Naive thymus-derived CD4-positive, alpha-beta T cell (primary cell): Measurements from ENCODE around the gene SLC45A3. TPM values are rescaled to one million over a fixed set of nuclear protein-coding genes. Genes with fewer than 3 reads are reported as not detected.
"Not testable (repeated sequence)": the region's sequence is repeated elsewhere in the genome, so short reads cannot be mapped to it uniquely, and the experiment has no call there.

Experiments used
- ATAC-seq: fragments of 150-1000 bp; cut with Tn5 transposase; 2 replicates; pipeline ENCODE4 v1.10.0; 2021; ENCODE audit warnings: mild to moderate bottlenecking, moderate library complexity
- CTCF ChIA-PET: fragments of 350-600 bp; sonication (Branson Sonifier 250); formaldehyde crosslinking; loops from one replicate; lab custom pipeline; 2021; ENCODE audit warnings: antibody characterized with exemption; lab: Charles Lee
- POLR2A ChIA-PET: fragments of 350-600 bp; sonication (Branson Sonifier 250); formaldehyde crosslinking; loops from one replicate; lab custom pipeline; 2021; ENCODE audit warnings: antibody characterized with exemption, inconsistent platforms; lab: Charles Lee
- DNase-seq, 9 donors: peaks; one replicate each; pipeline versions ENCODE4 v3.0.0 to v3.0.0-alpha.2; 2020 to 2022; ENCODE audit warnings: mixed read lengths in 1 of 9
- H3K27ac ChIP-seq: one replicate; pipeline ENCODE4 v1.7.0; 2013; ENCODE audit warnings: mild to moderate bottlenecking, low read depth, low read length, moderate library complexity
- H3K27me3 ChIP-seq, 2 donors: one replicate each; pipeline ENCODE4 v1.7.0; 2013; ENCODE audit warnings: low read length in 2 of 2, mild to moderate bottlenecking in 2 of 2, moderate library complexity in 2 of 2; ENCODE audit not compliant: control insufficient read depth in 2 of 2, insufficient read depth in 2 of 2
- H3K36me3 ChIP-seq, 3 experiments: 1 replicate in 2 of 3; 2 replicates in 1 of 3; pipeline ENCODE4 v1.7.0; 2013; ENCODE audit warnings: low read length in 3 of 3, mild to moderate bottlenecking in 3 of 3, moderate library complexity in 1 of 3; ENCODE audit not compliant: insufficient read depth in 3 of 3, control insufficient read depth in 2 of 3
- H3K4me1 ChIP-seq, 2 donors: one replicate each; pipeline ENCODE4 v1.7.0; 2013; ENCODE audit warnings: low read length in 2 of 2, mild to moderate bottlenecking in 2 of 2, moderate library complexity in 1 of 2; ENCODE audit not compliant: control insufficient read depth in 2 of 2, insufficient read depth in 2 of 2
- H3K4me3 ChIP-seq: 2 replicates; pipeline ENCODE4 v1.7.0; 2013; ENCODE audit warnings: mild to moderate bottlenecking, low read length
- H3K9me3 ChIP-seq, 3 experiments: 1 replicate in 2 of 3; 2 replicates in 1 of 3; pipeline ENCODE4 v1.7.0; 2013; ENCODE audit warnings: low read length in 3 of 3; ENCODE audit not compliant: control insufficient read depth in 2 of 3
- H3K27ac Mint-ChIP-seq, 9 donors: one replicate each; pipeline ENCODE4 v1.8.0; 2020 to 2022; ENCODE audit warnings: mixed read lengths in 9 of 9, mild to moderate bottlenecking in 8 of 9, moderate library complexity in 5 of 9, inconsistent platforms in 2 of 9
- H3K27me3 Mint-ChIP-seq, 5 donors: one replicate each; pipeline ENCODE4 v1.8.0; 2021 to 2022; ENCODE audit warnings: mixed read lengths in 5 of 5, mild to moderate bottlenecking in 1 of 5
- H3K36me3 Mint-ChIP-seq, 5 donors: one replicate each; pipeline ENCODE4 v1.8.0; 2020 to 2022; ENCODE audit warnings: mixed read lengths in 5 of 5, mild to moderate bottlenecking in 3 of 5, inconsistent platforms in 1 of 5
- H3K4me1 Mint-ChIP-seq, 7 donors: one replicate each; pipeline ENCODE4 v1.8.0; 2020 to 2022; ENCODE audit warnings: mixed read lengths in 7 of 7, mild to moderate bottlenecking in 3 of 7, inconsistent platforms in 1 of 7
- H3K4me3 Mint-ChIP-seq, 10 donors: one replicate each; pipeline ENCODE4 v1.8.0; 2020 to 2022; ENCODE audit warnings: mild to moderate bottlenecking in 10 of 10, mixed read lengths in 10 of 10, moderate library complexity in 6 of 10, inconsistent platforms in 2 of 10
- H3K9me3 Mint-ChIP-seq, 11 donors: one replicate each; pipeline ENCODE4 v1.8.0; 2020 to 2022; ENCODE audit warnings: mixed read lengths in 11 of 11, mild to moderate bottlenecking in 4 of 11, inconsistent platforms in 1 of 11, moderate library complexity in 1 of 11
- intact Hi-C, 2 donors: fragments of 100-400 bp; cut with micrococcal nuclease; formaldehyde crosslinking; loops; one replicate each; pipeline ENCODE4 v1.15.1; 2023
- polyA plus RNA-seq, 2 donors: library from polyadenylated mRNA; unstranded; fragments of 300-500 nt; fragmentation: Illumina TruSeq; gene quantifications; one replicate each; pipeline ENCODE4 v1.2.3, GENCODE V29; 2021
- total RNA-seq, 6 experiments: library from RNA in 5 of 6; stranded (reverse) in 5 of 6; gene quantifications; 1 replicate in 5 of 6; 2 replicates in 1 of 6; pipeline ENCODE4 v1.2.3 and lab custom pipeline; 2021 to 2026

The SLC45A3 gene
- total and polyA plus RNA-seq, 7 experiments from 2014 or later: 0.10 to 8.7 (median 0.54) TPM; not detected in 2

DNA sequence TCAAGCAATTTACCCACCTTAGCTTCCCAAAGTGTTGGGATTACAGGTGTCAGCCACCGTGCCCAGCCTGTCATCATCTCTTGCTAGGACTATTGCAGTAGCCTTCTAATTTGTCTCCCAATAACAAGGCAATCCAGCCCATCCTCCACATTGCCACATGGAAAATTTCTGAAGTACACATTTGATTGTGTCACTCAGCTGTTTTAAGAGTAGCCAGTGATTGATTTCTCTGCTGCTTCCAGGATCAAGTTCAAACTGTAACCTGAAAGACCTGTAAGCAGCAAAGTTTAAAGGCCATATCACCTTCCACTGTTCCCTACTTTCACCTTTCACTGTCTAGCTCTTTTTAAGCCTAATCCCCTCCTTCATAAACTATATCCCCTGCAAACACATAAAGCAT is 40.7 kb downstream of the SLC45A3 start:
- Mint-ChIP-seq H3K4me1 (peaks cover 0 to 11% (median 0%) of the 10 kb centered on the region in 7 donors), H3K4me3 (no peak overlapping the region), H3K9me3 (no peaks in the 10 kb centered on the region), H3K27me3 (peaks cover 0 to 42% (median 0%) of the 10 kb centered on the region in 5 donors), H3K27ac (no peak overlapping the region), H3K36me3 (no peaks in the 10 kb centered on the region)
- Histone ChIP-seq H3K4me3 (no peak overlapping the region), H3K36me3 (no peaks in the 10 kb centered on the region), H3K27me3 (no peaks in the 10 kb centered on the region), H3K27ac (no peak overlapping the region), H3K4me1 (no peaks in the 10 kb centered on the region), H3K9me3 (no peaks in the 10 kb centered on the region)
- DNase-seq: no peak
- intact Hi-C loops: loop anchor here in 1 of 2 donors (10.0 kb wide), 2 partner anchors 305 to 1125 kb away; partner anchors contain the start of gene MDM4
- ChIA-PET POLR2A (interaction anchor here (0.7 to 1.1 kb wide), 2 partner anchors 48 to 64 kb away, joined by 3 to 4 read pairs; no protein-coding TSS in a partner anchor), CTCF (no interaction called here)
- no peak for ATAC-seq

DNA sequence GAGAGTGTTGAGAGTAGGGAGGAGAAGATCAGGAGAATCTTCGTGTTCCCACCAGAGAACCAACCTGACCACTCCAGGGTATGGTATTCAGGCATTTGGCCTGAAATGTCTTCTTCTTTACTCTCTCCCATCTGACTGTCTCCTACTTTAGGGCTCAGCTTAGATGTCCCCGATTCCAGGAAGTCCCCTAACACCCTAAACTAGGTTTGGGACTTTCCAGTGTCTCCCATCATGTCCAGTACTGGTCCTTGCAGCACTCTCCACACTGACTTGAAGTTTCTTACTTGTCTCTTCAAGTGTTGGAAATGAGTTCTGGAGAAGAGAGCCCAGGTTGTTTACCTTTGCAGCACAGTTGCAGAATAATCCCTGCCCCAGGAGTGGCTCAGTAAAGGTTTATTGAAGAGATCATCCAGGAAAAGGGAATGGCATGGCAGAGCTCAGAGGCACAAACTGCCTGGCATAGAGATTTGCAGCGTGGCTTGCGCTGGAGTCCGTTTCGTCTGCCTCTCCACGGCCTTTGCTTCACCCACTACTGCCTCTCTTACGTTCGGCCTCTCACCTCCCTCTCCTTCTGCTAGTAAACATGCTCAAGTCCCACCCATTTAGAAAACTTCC is 42.3 kb downstream of the SLC45A3 start:
- no peaks in the 10 kb centered on the region for H3K27me3 ChIP-seq
- no peaks in the 10 kb centered on the region for H3K36me3 ChIP-seq
- ChIA-PET POLR2A (no interaction called here), CTCF (interaction anchor here (2.9 kb wide), 1 partner anchor 45 kb away, joined by 19 read pairs; no protein-coding TSS in a partner anchor)
- ATAC-seq (no peak), DNase-seq (no peak)
- no peaks in the 10 kb centered on the region for H3K9me3 ChIP-seq
- H3K4me1 ChIP-seq: no peaks in the 10 kb centered on the region
- H3K4me3 ChIP-seq: no peak overlapping the region
- Mint-ChIP-seq H3K4me1 (peaks cover 0 to 11% (median 3%) of the 10 kb centered on the region in 7 donors), H3K27me3 (peaks cover 0 to 42% (median 0%) of the 10 kb centered on the region in 5 donors), H3K27ac (peak overlapping the region in 1 of 9 donors; percentile 70), H3K9me3 (no peaks in the 10 kb centered on the region), H3K36me3 (no peaks in the 10 kb centered on the region), H3K4me3 (peak overlapping the region in 1 of 10 donors; percentile 25)
- intact Hi-C loops: loop anchor here in 1 of 2 donors (10.0 kb wide), 2 partner anchors 303 to 1123 kb away; partner anchors contain the start of gene MDM4
- no peak overlapping the region for H3K27ac ChIP-seq

GRCh38 chr1:205636732-205637131 is 43.6 kb downstream of the SLC45A3 start:
- DNase-seq: no peak
- Histone ChIP-seq H3K9me3 (no peaks in the 10 kb centered on the region), H3K4me3 (no peak overlapping the region), H3K36me3 (no peaks in the 10 kb centered on the region), H3K4me1 (peaks cover 0 to 6% of the 10 kb centered on the region in 2 donors), H3K27ac (no peak overlapping the region), H3K27me3 (no peaks in the 10 kb centered on the region)
- no peaks in the 10 kb centered on the region for H3K36me3 Mint-ChIP-seq
- ChIA-PET POLR2A (interaction anchor here (0.6 to 3.5 kb wide), 3 partner anchors 21 to 1124 kb away, joined by 4 to 10 read pairs (median 5); no protein-coding TSS in a partner anchor), CTCF (interaction anchor here (0.5 to 2.9 kb wide), 2 partner anchors 21 to 44 kb away, joined by 7 to 19 read pairs; no protein-coding TSS in a partner anchor)
- intact Hi-C loops: loop anchor here in 1 of 2 donors (10.0 kb wide), 2 partner anchors 302 to 1122 kb away; partner anchors contain the start of gene MDM4
- H3K27ac Mint-ChIP-seq: no peak overlapping the region
- H3K9me3 Mint-ChIP-seq: no peaks in the 10 kb centered on the region
- peaks cover 0 to 42% (median 0%) of the 10 kb centered on the region in 5 donors for H3K27me3 Mint-ChIP-seq
- H3K4me1 Mint-ChIP-seq: peaks cover 0 to 18% (median 5%) of the 10 kb centered on the region in 7 donors
- H3K4me3 Mint-ChIP-seq: no peak overlapping the region
- no peak for ATAC-seq

GRCh38 chr1:205636138-205636530 is 44.2 kb downstream of the SLC45A3 start:
- not testable (repeated sequence) for DNase-seq, H3K27ac Mint-ChIP-seq, H3K27me3 ChIP-seq, ATAC-seq, H3K36me3 ChIP-seq, H3K4me1 ChIP-seq, H3K36me3 Mint-ChIP-seq, H3K9me3 ChIP-seq, H3K27ac ChIP-seq, H3K4me3 Mint-ChIP-seq, H3K9me3 Mint-ChIP-seq, H3K4me3 ChIP-seq
- CTCF ChIA-PET: interaction anchor here (1.1 to 2.9 kb wide), 2 partner anchors 44 to 47 kb away, joined by 6 to 19 read pairs; no protein-coding TSS in a partner anchor
- Mint-ChIP-seq H3K4me1 (peaks cover 0 to 18% (median 5%) of the 10 kb centered on the region in 7 donors), H3K27me3 (peaks cover 0 to 38% (median 0%) of the 10 kb centered on the region in 5 donors)
- POLR2A ChIA-PET: interaction anchor here (0.9 to 3.5 kb wide), 2 partner anchors 22 to 45 kb away, joined by 5 to 10 read pairs; no protein-coding TSS in a partner anchor
- intact Hi-C loops: loop anchor here in 1 of 2 donors (10.0 kb wide), 2 partner anchors 301 to 1121 kb away; partner anchors contain the start of gene MDM4

DNA sequence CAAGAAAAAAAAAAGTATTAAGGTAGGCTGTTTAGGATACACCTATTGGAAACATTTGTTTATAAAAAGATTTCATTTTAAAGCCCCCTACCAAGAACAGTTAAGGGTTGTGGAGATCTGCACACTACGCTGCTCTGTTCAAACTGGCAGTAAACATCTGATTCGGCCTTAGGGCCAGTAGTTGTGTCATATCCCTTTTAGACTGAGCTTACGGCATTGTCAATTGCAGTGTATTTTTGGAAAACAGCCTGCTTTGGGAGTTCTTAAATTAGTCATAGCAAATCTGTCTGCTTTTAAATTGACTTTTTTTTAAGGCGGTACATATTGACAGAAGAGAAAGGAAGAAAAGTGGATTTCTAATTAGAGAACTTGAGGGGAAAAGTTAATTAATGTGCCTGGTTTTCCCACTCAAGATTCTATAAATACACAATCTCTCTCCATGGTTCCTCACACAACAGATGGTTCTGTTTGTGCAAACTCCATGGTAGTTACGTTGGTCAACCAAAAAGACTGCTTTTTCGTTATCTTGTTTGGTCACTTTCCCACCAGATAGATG is 46.8 kb downstream of the SLC45A3 start:
- H3K27me3 Mint-ChIP-seq: peaks cover 0 to 21% (median 0%) of the 10 kb centered on the region in 5 donors

DNA sequence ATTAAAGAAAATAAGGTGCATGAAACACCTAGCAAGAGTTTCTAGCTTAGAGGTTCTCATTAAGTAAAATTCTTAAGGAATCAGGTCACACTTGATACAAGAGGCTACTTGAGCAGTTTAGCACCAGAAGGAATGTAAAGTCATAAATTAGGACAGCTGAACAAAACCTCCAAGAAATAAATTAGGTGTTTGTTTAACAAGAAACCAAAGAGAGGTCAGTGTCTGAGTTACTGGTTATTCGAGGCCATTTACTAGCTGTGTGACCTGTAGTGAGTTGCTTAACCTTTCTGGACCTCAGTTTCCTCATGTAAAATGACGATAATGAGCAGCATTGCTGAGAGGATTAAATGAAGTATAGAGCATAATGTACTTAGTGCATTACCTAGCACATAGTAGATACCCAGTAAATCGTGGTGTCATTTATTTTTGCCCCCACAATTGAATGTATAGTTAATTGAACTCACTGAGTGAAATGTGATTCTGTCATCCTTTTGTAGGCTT is 47.6 kb downstream of the SLC45A3 start:
- Histone ChIP-seq H3K4me3 (no peak overlapping the region), H3K36me3 (no peaks in the 10 kb centered on the region), H3K27ac (peak overlapping the region; percentile 95), H3K9me3 (no peaks in the 10 kb centered on the region), H3K27me3 (no peaks in the 10 kb centered on the region), H3K4me1 (peaks cover 16 to 33% of the 10 kb centered on the region in 2 donors)
- POLR2A ChIA-PET: interaction anchor here (0.7 to 6.8 kb wide), 17 partner anchors 9 to 511 kb away, joined by 3 to 290 read pairs (median 7); partner anchors contain the start of genes NUCKS1, RAB29 and RBBP5
- Mint-ChIP-seq H3K27ac (peak overlapping the region; percentile 84 to 98 (median 94)), H3K4me3 (peak overlapping the region; percentile 76 to 95 (median 84)), H3K27me3 (peaks cover 0 to 14% (median 0%) of the 10 kb centered on the region in 5 donors), H3K9me3 (no peaks in the 10 kb centered on the region), H3K36me3 (peaks cover 0 to 10% (median 0%) of the 10 kb centered on the region in 5 donors), H3K4me1 (peaks cover 14 to 46% (median 33%) of the 10 kb centered on the region in 7 donors)
- intact Hi-C loops: loop anchor here (1.0 to 10.0 kb wide), 13 partner anchors 21 to 1290 kb away; partner anchors contain the start of genes FCMR (in 1 of the 2), MDM4 (in 1 of the 2), PPP1R15B (in 1 of the 2) and SLC45A3 (in 1 of the 2)
- ATAC-seq (no peak), DNase-seq (no peak)
- CTCF ChIA-PET: interaction anchor here (0.8 to 6.0 kb wide), 16 partner anchors 17 to 510 kb away, joined by 3 to 143 read pairs (median 4); no protein-coding TSS in a partner anchor

More for the DNA sequence above, 46.8 kb downstream of the SLC45A3 start:
- Histone ChIP-seq H3K9me3 (no peaks in the 10 kb centered on the region), H3K27ac (no peak overlapping the region), H3K4me3 (no peak overlapping the region), H3K36me3 (no peaks in the 10 kb centered on the region), H3K27me3 (no peaks in the 10 kb centered on the region), H3K4me1 (peaks cover 9 to 26% of the 10 kb centered on the region in 2 donors)
- Mint-ChIP-seq H3K4me1 (peaks cover 12 to 38% (median 25%) of the 10 kb centered on the region in 7 donors), H3K9me3 (no peaks in the 10 kb centered on the region), H3K36me3 (peaks cover 0 to 4% (median 0%) of the 10 kb centered on the region in 5 donors), H3K27ac (peak overlapping the region in 6 of 9 donors; percentile 22 to 94 (median 84)), H3K4me3 (peak overlapping the region in 2 of 10 donors; percentile 24 to 87)
- no peak for DNase-seq
- ChIA-PET CTCF (interaction anchor here (0.8 to 6.0 kb wide), 8 partner anchors 23 to 511 kb away, joined by 3 to 143 read pairs (median 4); no protein-coding TSS in a partner anchor), POLR2A (interaction anchor here (0.5 to 6.8 kb wide), 5 partner anchors 23 to 140 kb away, joined by 3 to 290 read pairs (median 20); partner anchors contain the start of gene RAB29)
- no peak for ATAC-seq
- intact Hi-C loops: loop anchor here (2.0 to 10.0 kb wide), 7 partner anchors 47 to 1289 kb away; partner anchors contain the start of genes FCMR (in 1 of the 2), MDM4 (in 1 of the 2), PPP1R15B (in 1 of the 2) and SLC45A3 (in 1 of the 2)
